Activated effector memory CD4-positive, alpha-beta T cell treated with anti-CD3 and anti-CD28 coated beads, Interleukin-2, amount 50 U/mL, for 16 hours (primary cell): Measurements from ENCODE around the gene PTK6.

ENCODE experiments used
- DNase-seq: peaks from one replicate; pipeline ENCODE4 v3.0.0-alpha.2; 2020

The PTK6 gene

DNA sequence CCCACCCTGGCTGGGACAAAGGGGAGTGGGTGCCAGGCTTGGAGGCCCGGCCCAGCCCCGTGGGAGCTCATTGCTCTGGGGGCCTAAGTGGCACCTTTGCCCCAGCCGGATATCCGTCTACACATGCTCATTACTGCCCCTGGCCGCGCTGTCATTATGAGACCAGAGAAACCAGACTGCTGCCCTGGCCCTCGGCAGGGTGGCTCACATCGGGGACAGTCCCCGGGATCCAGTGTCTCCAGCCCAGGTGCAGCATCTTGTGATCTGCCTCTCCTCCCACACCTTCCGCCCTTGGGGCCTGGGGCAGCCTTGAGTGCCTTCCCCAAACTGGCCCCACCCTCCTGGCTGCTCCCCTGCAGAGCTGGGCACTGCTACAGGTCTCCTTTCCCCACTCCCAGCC lies 5.5 kb upstream of the PTK6 start:
- DNase-seq: no peak

DNA sequence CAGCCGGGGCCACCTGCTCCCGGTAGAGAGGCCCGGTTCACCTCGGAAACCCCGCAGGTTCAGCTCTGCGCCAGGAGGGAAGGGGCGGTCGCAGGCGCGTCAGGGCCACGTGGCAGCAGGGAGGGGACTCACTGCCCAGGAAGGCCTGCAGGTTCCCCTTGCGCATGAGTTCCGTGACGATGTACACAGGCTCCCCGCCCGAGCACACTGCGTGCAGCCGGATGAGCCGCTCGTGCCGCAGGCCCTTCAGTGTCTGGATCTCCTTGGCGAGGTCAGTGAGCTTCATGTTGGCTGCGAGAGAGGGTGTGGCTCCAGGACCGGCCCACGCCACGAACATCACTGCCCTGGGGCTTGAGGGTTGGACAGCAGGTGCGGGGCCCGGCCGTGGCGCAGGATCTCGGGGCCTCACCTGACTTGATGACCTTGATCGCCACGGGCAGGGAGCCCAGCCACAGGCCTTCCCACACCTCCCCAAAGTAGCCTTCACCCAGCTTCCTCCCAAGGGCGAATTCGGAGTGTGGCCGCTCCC lies 4.9 kb upstream of the PTK6 start:
- no peak for DNase-seq

DNA sequence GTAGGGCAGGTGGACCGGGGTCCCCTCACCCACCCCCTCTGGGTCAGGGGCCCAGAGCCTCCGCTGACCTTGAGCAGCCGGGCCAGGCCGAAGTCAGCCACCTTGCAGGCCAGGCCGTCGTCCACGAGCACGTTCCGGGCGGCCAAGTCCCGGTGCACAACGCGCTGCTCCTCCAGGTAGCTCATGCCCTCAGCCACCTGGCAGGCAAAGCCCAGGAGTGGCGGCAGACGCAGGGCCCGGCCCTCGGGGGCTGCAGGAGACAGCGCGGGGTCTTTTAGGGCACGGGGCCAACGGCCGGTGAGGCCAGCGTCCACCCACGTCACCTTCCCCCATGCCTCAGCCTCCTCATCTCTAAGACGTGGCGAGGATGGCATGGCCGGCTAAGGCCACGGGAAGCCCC lies 4.2 kb upstream of the PTK6 start:
- no peak for DNase-seq

DNA sequence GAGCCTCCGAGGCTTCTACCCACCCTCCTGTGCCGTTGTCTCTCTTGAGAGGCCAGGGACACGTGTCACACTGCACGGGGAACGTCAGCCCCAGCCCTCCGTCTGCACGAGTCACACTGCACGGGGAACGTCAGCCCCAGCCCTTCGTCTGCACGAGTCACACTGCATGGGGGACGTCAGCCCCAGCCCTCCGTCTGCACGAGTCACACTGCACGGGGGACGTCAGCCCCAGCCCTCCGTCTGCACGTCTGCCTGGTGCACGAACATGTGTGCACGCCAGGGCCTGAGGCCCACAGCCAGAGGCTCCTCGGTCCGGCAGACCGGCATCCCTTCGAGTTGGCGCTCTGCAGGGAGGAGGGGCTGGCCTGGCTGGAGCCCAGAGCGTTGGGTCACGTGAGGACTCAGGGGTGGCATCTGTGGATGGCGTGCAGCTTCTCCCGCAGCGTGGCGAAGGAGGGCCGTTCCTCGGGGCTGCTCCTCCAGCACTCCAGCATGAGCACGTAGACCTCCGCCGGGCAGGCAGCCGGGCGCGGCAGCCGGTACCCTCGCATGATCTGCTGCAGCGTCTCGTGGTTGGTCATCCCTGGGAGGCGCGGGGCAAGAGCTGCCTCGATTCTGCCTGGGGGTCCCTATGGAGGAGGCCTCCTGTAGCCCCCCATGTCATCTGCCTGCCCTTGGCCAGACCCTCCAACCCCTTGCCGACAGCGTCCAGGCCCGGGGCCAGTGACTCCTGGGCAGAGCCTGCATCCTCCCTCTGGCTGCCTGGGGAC lies 3.4 kb upstream of the PTK6 start:
- no peak for DNase-seq

DNA sequence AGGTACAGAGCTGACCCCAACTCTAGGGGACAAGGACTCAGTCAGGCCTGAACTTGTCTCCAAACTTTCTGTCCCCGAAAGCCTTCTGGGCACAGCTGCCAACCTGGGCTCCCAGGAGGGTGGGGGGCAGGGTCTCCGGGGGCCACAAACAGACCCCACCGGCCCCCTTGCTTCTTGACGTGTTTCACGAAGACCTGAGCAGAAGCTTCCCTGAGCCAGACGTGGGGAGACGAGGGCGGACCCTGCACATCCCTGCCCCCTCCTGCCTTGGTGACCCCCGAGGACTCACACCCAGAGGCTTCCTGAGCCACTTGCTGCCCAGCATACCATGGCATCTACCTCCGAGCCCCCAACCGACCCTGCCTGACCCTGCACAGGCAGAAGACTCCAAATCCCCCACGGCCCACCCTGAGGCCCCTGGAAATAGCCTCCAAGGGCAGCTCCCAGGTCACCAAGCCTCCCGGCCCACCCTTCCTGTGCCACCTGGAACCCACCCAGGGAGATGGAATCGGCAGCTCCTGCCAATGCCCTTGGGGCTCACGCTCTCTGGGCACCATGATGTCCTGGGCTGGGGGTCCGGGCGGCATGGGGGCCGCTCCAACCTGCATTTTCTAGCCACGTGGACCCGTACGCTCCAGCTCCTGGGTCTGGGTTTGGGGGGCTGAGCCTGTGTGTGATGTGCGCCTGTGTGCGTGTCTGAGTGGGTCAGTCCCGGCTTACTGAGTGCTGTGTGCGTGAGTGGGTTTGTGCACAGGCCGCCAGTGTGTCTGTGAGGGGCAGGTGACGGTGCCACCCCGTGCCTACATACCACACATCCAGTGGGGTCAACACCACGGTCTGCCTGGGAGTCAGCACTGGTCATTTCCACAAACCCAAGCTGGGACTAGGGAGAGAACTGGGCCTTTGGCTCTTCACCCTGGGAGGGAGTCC lies 2.5 kb upstream of the PTK6 start:
- no peak for DNase-seq

DNA sequence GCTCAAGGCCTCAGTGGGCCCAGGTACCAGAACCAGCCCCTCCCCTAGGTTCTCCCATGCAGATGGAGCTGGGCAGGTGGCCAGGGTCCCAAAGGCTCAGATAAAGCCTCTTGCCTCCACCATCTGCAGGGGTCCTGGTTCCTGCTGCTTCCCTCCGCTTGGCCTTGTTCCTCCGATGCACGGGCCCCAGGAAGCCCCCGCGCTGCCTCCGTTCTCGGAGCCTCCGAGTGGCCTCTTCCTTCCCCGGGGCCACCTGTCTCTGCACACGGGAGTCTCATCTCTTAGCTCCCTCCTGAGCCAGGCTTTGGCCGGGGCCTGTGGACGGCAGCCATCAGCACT lies 1.9 kb upstream of the PTK6 start:
- no peak for DNase-seq

DNA sequence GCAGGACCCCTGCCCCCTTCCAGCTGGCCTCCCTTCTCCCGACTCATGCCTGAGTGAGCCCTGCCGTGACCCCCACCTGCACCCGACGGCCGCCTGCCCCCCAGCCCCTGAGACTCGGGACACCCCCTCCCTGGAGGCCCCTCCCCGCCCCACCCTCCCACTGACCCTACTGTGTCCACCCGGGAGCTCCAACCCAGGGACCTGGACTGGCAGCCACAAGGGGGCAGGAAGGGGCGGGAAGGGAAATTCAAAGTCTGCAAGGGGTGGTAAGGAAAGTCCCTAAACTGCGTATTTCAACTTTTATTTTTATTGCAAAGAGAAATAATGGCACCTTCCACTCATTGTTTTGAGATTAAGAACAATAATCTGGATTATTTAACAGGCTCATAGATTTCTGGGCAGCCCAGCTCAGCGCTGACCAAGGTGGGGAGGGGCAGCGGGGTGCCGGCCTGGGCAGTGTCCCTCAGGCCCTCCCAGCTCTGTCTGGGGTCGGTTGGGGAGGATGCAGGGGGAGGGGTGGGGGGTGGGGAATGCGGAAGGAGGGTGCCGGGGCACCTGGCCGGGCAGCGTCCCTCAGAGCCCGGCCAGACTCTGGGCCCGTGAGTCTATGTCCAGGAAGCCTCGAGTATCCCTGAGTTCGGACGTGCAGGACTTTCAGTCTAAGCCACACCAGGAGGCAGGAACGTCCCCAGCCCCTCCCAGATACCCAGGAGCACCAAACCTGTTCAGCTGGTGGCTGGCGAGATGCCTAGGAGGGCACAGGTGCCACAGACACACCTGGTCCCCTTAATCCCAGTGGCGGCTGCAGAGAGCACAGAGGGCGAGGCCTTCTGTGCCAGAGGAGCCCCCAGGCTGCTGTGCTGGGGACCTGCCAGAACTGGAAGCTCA lies 1.3 kb upstream of the PTK6 start:
- peak; percentile 78 for DNase-seq

DNA sequence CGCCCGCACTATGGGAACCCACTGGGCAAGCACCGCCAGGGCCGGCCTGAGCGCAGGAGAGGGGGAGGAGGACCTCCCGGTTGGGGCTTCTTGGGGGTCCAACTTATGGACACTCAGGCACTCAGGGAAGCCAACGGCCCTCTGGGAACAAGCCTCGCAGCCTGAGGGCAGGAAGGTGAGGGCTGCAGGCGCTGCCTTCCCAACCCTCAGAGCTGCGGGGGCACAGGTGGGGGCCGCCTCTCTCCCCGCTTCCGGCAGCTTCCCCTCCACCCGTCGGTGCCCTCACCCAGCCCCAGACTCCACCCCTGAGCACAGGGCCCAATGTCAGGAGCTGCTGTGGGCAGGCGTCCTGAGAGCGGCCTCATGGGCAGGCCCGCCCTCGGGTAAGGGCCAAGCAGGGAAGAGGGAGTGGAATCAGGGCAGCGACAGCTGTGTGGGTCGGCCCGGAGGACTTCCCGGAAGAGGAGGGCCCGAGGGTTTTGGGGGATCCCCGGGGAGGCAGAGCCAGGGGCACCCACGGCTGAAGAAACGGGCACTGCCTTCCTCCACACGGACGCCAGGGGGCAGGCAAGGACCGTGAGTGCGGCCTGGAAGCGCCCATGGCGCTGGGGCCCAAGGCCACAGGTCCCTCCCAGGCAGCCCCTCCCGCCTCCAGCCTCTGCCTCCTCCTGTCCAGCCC lies 488 bp upstream of the PTK6 start:
- peak; percentile 97 for DNase-seq

DNA sequence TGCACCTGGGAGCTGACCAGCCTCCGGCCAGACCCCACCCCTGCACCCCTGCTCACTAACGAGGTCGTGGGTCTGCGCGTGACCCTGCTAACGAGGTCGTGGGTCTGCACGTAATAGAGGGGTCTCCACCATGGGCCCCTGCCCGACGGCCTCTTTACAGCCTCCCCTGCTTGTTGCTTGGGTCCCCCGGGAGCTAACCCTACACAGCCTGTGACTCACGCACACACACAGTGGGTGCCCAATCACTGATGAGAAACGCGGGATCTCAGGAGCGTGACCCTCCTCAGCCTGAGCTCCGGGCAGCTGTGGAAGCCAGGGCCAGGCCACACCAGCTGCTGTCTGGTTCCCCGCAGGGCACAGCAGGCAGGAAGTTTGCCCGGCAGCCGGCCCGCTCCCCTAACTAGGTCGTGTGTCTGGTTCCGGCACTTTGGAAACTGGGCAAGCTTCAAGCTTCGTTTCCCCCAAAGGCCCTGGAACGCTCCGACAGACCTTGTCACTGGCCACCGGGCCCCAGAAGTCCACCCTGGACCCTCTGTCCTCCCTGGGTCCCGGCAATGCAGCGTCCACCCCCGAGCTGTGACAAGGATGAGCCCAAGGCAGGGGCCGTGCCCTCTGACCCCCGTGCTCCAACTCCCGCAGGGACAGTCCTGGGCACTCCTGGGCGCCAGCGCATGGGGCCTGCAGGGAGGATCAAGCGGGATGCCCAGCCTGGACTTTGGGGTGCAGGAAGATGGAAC lies 767 bp downstream of the PTK6 start:
- no peak for DNase-seq

DNA sequence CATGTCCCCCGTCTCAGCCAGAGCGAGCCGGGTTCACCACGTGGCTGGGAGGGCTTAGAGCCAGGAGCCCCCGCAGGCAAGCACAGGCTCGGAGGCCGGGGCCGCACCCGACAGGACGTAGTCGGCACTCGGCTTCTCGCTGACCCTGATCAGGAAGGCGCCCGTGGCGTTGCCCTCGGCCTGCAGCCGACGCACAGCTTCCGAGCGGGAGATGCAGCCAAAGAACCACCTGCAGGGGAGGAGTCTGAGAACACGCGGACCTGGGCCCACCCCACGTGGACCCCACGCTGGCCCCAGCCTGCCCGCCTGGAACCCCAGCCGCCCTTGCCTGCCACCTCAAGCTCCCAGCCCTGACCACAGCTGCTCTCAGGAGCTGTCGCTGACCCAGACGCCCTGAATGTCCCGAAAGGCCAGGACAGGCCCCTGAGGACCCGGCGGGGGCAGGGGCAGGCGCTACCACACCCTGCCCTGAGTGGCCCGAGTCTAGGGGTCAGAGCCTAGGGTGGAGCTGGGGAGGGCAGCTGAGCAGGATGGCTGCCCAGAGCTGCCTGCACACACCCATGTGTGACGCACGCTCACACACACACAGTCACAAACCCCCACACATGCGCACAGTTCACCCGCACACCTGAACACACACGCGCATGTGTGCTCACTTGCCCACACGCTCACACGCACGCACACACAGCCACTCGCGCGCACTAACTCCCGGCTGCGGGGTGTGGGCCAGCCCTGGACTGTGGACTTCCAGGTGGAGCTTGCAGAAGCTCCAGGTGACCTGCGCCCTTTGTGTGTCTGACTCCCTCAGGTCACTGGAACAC lies 2.1 kb downstream of the PTK6 start:
- no peak for DNase-seq

DNA sequence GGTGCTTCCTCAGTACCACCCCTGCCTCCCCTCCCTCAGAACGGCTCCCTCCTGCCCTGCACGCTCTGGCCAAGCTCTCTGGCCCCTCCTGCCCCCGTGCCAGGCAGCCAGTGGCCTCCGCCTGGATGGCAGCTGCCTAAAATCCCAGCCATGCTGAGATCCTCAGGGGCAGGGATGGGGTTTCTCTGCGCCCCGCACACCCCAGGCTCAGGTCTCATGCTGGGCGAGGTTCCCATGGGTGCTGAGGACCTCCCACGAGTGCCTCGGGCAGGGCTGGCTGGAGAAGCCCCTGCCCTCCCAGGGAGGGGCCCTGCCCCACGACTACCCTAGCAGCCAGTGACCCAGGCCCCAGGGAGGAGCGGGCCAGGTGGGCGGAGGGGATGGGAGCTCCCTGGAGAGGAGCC lies 2.7 kb downstream of the PTK6 start:
- no peak for DNase-seq

DNA sequence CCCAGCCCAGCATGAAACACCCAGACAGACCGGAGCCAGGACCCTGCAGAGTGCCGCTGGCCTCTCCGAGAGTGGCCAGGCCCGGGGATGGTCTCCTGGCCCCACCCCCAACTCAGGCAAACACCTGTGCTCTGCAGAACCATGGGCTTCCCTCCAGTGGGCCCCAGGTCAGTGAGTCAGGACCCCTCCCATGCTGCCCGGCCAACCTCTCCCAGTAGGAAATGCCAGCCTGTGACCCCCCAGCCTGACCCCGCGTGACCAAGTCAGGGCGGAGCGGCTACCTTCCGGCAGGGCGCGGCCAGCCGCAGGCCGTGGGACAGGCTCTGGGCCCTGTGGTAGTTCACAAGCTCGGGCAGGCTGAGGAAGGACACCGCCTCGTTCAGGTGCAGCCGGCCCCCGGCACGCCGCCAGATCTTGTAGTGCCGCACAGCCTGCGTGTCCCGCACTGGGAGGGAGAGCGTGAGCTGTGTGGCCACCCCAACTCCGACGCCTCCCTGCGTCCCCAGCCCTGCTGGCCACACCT lies 3.2 kb downstream of the PTK6 start:
- DNase-seq: no peak

DNA sequence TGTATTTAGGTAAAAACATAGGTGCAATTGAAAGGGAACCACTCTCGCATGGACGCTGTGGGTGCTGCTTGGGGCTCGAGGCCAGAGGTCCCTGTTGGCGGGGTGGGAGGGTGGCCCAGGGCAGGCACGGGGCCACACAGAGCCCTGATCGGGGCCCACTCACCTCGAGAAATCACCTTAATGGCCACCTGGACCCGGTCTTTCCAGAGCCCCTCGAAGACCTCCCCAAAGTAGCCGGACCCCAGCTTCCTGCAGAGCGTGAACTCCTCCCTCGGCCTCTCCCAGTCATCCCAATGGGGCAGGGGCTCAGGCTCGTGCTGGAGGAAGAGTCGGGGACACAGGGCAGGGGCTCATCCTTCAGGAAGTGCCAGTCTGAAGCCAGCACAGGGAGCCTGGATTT lies 3.8 kb downstream of the PTK6 start:
- DNase-seq: no peak

DNA sequence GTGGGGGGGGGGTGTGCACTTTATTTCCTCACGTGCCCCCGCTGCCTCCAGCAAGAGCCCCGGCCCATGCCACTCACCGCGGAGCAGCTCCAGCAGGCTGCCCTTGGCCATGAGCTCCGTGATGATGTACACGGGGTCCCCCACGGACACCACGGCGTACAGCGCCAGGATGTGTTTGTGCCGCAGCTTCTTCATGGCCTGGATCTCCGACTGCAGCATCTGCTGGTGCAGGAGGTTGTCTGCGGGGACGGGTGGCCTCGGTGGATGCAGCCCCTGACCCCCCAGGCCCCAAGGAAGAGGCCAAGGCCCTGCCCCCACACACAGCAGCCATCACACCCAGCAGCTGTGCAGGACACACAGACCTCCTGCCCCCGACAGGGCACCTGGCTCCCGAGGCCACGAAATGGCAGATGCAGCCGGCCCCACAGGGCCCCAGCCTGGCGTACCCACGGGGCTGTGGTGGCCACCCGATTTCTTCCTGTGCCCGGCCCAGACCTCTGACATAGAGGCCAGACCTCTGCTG lies 4.7 kb downstream of the PTK6 start:
- DNase-seq: no peak

DNA sequence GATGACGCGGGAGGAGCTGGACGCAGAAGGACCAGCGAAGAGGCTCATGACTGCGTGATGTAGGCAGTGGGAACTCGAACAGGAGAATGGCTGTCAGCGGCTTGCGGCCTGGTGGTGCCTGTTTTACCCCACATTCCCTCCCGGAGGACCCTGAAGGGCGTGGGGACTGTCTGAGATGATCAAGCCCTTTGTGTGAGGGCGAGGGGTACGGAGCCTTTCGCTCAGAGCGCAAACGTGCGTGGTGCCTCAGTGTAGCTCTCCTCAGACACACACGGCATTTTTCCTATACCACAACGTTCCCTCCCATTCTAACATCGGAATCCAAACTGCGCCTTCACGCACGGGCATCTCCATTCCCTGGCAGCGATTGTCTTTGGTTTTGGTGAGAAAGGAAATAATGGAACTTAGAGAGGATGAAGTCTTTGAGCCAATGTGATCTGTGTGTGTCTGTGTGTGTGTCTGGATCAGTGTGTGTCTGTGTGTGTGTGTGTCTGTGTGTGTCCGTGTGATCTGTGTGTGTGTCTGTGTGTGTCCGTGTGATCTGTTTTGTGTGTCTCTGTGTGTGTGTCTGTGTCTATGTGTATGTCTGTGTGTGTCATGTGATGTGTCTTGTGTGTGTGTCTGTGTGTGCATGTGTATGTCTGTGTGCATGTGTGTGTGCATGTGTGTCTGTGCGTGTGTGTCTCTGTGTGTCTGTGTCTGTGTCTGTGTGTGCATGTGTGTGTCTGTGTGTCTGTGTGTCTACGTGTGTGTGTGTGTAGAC lies 5.3 kb downstream of the PTK6 start:
- no peak for DNase-seq

DNA sequence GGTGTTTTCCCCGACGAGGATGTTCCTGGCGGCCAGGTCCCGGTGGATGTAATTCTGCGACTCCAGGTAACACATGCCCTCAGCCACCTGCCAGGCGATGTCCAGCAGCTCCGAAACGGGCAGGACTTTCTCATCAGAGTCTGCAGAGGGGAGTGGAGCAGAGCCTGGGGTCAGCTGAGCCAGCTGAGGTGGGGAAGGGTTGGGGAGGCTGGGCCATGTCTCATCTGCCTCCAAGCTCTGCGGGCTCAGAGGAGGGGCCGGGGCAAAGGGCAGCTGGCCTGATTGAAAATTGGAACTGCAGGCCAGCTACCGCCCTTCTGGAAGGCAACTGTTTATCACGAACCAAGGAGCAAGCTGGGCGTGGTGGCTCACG lies 6.4 kb downstream of the PTK6 start:
- DNase-seq: no peak

DNA sequence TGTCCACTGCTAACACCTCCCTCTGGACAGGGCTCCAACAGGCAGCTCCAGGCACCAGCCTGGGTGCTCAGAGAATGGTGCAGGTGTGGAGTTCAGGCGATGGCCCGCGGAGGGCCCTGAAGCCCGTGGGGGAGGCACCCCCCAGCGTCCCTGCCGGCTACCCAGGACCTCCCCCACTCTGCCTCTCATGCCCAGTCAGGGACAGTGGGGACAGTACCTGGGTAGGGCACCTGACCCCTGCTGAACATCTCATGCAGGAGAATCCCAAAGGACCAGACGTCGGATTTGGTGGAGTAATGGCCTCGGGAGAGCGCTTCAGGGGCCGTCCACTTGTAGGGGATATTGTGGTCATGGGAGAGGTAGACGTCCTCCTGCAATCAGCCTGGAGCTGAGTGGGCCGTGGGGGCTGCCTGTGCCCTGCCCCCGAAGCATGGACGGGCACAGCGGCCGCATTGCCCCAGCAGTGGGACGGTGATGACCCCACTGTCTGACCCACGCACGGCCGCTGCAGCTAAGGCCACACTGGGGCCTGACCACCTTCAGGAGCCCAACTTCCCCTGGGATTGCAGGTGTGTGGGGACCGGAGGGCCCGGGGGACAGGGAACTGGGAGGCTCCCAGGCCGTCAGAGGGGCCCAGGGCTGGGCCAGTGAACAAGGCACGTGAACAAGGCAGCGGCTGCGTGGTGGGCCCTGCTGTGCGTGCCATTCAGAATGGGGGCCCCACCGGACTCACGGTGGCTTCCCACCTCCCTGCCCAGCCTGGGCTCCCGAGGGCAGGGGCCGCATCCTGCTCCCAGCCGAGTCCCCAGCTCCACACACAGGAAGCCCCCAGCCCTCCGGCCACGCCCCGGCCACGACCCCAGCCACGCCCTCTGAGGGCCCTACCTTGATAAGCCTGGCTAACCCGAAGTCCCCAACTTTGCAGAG lies 7.1 kb downstream of the PTK6 start:
- DNase-seq: no peak

DNA sequence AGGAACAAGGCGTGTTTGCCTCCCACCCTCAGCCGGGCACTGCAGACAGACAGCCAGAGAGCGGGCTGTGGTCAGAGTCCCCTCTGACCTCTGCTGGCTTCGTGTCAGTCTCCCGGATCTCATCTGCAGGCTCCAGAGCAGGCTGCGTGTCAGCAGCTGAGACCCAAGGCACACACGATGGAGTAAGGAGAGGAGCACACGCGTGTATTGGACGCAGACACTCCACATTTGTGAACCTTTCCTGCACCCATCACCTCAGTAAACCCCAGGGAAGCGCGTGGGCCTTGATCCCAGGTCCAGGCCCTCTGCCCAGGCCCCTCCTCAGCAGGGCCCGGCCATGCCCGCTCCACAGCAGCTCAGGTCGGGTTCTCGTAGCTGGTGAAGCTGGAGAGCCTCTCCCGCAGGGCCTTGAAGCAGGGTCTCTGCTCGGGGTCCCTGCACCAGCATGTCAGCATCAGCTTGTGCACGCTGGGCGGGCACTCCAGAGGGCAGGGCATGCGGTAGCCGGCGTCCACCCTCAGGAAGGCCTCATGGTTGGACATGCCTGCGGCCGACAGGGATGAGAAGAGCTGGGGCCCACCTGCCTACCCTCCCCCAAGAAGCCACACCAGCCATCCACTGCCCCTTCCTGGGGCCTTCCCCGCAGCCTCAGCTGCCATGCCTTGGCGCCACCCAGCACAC lies 7.9 kb downstream of the PTK6 start:
- DNase-seq: no peak
